H9 (cell line): ENCODE measurements around the gene OPTC. TPM values are rescaled to one million over a fixed set of nuclear protein-coding genes. Genes with fewer than 3 reads are reported as not detected.

Experiments
- DNase-seq: peaks from one replicate; pipeline ENCODE4 v3.0.0-alpha.2; 2017
- H2AFZ ChIP-seq: one replicate; pipeline ENCODE4 v1.6.1; 2013; ENCODE audit warnings: mild to moderate bottlenecking, low read length, control low read depth, moderate library complexity
- H2AK5ac ChIP-seq: 2 replicates; pipeline ENCODE4 v1.6.1; 2013; ENCODE audit warnings: low read length, control low read depth, mixed read lengths; ENCODE audit not compliant: insufficient read length
- H2BK120ac ChIP-seq: one replicate; pipeline ENCODE4 v1.6.1; 2013; ENCODE audit warnings: low read depth, mild to moderate bottlenecking, low read length, control low read depth, inconsistent platforms; ENCODE audit not compliant: poor library complexity, severe bottlenecking
- H2BK12ac ChIP-seq: 2 replicates; pipeline ENCODE4 v1.6.1; 2013; ENCODE audit warnings: low read length, control low read depth, mixed read lengths, low read depth; ENCODE audit not compliant: insufficient read length
- H2BK15ac ChIP-seq: 2 replicates; pipeline ENCODE4 v1.6.1; 2013; ENCODE audit warnings: low read depth, low read length, control low read depth
- H2BK20ac ChIP-seq: one replicate; pipeline ENCODE4 v1.6.1; 2013; ENCODE audit warnings: low read depth, mild to moderate bottlenecking, low read length, control low read depth, inconsistent platforms; ENCODE audit not compliant: poor library complexity, severe bottlenecking
- H2BK5ac ChIP-seq: 2 replicates; pipeline ENCODE4 v1.6.1; 2013; ENCODE audit warnings: low read length, control low read depth, mixed read lengths; ENCODE audit not compliant: insufficient read length
- H3K14ac ChIP-seq: 2 replicates; pipeline ENCODE4 v1.6.1; 2013; ENCODE audit warnings: low read length, control low read depth; ENCODE audit not compliant: insufficient read depth
- H3K18ac ChIP-seq: 2 replicates; pipeline ENCODE4 v1.6.1; 2013; ENCODE audit warnings: low read depth, mild to moderate bottlenecking, mixed read lengths, low read length, control low read depth; ENCODE audit not compliant: insufficient read length
- H3K23ac ChIP-seq: 2 replicates; pipeline ENCODE4 v1.6.1; 2013; ENCODE audit warnings: low read length, control low read depth, mixed read lengths, low read depth; ENCODE audit not compliant: insufficient read length
- H3K23me2 ChIP-seq: 2 replicates; pipeline ENCODE4 v1.6.1; 2013; ENCODE audit warnings: low read depth, mild to moderate bottlenecking, mixed read lengths, low read length, control low read depth; ENCODE audit not compliant: insufficient read length, poor library complexity, severe bottlenecking
- H3K27ac ChIP-seq: 2 replicates; pipeline ENCODE4 v1.5.1; 2013; ENCODE audit warnings: low read length, control low read depth, mixed read lengths, low read depth; ENCODE audit not compliant: insufficient read length
- H3K27me3 ChIP-seq: 2 replicates; pipeline ENCODE4 v1.6.1; 2013; ENCODE audit warnings: low read length, control low read depth, inconsistent platforms; ENCODE audit not compliant: insufficient read depth
- H3K4ac ChIP-seq: 2 replicates; pipeline ENCODE4 v1.6.1; 2013; ENCODE audit warnings: low read depth, mild to moderate bottlenecking, control low read depth, inconsistent platforms, low read length, moderate library complexity
- H3K4me1 ChIP-seq: 2 replicates; pipeline ENCODE4 v1.6.1; 2013; ENCODE audit warnings: low read length, control low read depth, inconsistent platforms; ENCODE audit not compliant: insufficient read depth
- H3K4me2 ChIP-seq: 2 replicates; pipeline ENCODE4 v1.6.1; 2013; ENCODE audit warnings: low read length, control low read depth, mixed read lengths; ENCODE audit not compliant: insufficient read length, insufficient read depth
- H3K56ac ChIP-seq: 2 replicates; pipeline ENCODE4 v1.6.1; 2013; ENCODE audit warnings: low read depth, mild to moderate bottlenecking, mixed read lengths, low read length, control low read depth; ENCODE audit not compliant: insufficient read length
- H3K79me1 ChIP-seq: 2 replicates; pipeline ENCODE4 v1.6.1; 2013; ENCODE audit warnings: low read depth, mild to moderate bottlenecking, moderate library complexity, low read length, control low read depth, inconsistent platforms; ENCODE audit not compliant: insufficient read depth, poor library complexity, severe bottlenecking
- H3K79me2 ChIP-seq: 2 replicates; pipeline ENCODE4 v1.6.1; 2013; ENCODE audit warnings: low read length, control low read depth, inconsistent platforms; ENCODE audit not compliant: insufficient read depth
- H3K9ac ChIP-seq: 2 replicates; pipeline ENCODE4 v1.6.1; 2013; ENCODE audit warnings: low read length, control low read depth, mixed read lengths; ENCODE audit not compliant: insufficient read length; ENCODE audit errors: extremely low read depth
- H3K9me3 ChIP-seq: one replicate; pipeline ENCODE4 v1.6.1; 2013; ENCODE audit warnings: low read depth, low read length, inconsistent platforms; ENCODE audit not compliant: control insufficient read depth
- H3T11ph ChIP-seq: one replicate; pipeline ENCODE4 v1.6.1; 2013; ENCODE audit warnings: mild to moderate bottlenecking, low read length, control low read depth, inconsistent platforms
- H4K20me1 ChIP-seq: one replicate; pipeline ENCODE4 v1.6.1; 2013; ENCODE audit not compliant: control insufficient read depth, insufficient read length, insufficient read depth
- H4K5ac ChIP-seq: 2 replicates; pipeline ENCODE4 v1.6.1; 2013; ENCODE audit warnings: low read depth, mild to moderate bottlenecking, mixed read lengths, low read length, control low read depth; ENCODE audit not compliant: insufficient read length
- H4K8ac ChIP-seq: replicated peaks from 2 replicates; pipeline ENCODE4 v1.6.1; 2013; ENCODE audit warnings: low read length, control low read depth, mixed read lengths, low read depth; ENCODE audit not compliant: insufficient read length
- H4K91ac ChIP-seq: 2 replicates; pipeline ENCODE4 v1.6.1; 2013; ENCODE audit warnings: low read depth, mild to moderate bottlenecking, moderate library complexity, mixed read lengths, low read length, control low read depth; ENCODE audit not compliant: insufficient read length
- H3K27ac Mint-ChIP-seq, 3 experiments: 2 replicates in 2 of 3; 3 replicates in 1 of 3; pipeline ENCODE4 v1.8.0; 2020 to 2021; ENCODE audit warnings: mixed read lengths in 3 of 3, mild to moderate bottlenecking in 1 of 3, moderate library complexity in 1 of 3
- H3K27me3 Mint-ChIP-seq: 2 replicates; pipeline ENCODE4 v1.8.0; 2021; ENCODE audit warnings: low read depth, mild to moderate bottlenecking, moderate library complexity, mixed read lengths
- H3K36me3 Mint-ChIP-seq, 3 experiments: 2 replicates in 2 of 3; 3 replicates in 1 of 3; pipeline ENCODE4 v1.8.0; 2020 to 2021; ENCODE audit warnings: low read depth in 3 of 3, mixed read lengths in 3 of 3; ENCODE audit not compliant: insufficient read depth in 1 of 3
- H3K4me1 Mint-ChIP-seq, 2 experiments: 2 replicates each; pipeline ENCODE4 v1.8.0; 2020; ENCODE audit warnings: mixed read lengths in 2 of 2
- H3K4me3 Mint-ChIP-seq, 2 experiments: 2 replicates in 1 of 2; 3 replicates in 1 of 2; pipeline ENCODE4 v1.8.0; 2020 to 2021; ENCODE audit warnings: mild to moderate bottlenecking in 2 of 2, mixed read lengths in 2 of 2, moderate library complexity in 1 of 2
- H3K9me3 Mint-ChIP-seq, 2 experiments: 2 replicates in 1 of 2; 3 replicates in 1 of 2; pipeline ENCODE4 v1.8.0; 2020; ENCODE audit warnings: mild to moderate bottlenecking in 2 of 2, mixed read lengths in 2 of 2, moderate library complexity in 1 of 2
- WGBS: extraction: QIAGEN DNeasy Blood & Tissue Kit; methylation state at CpG from one replicate; pipeline ENCODE4 v1.1.7; 2013; ENCODE audit warnings: missing lambda C conversion rate, low lambda C conversion rate, mixed read lengths; ENCODE audit not compliant: insufficient read length; ENCODE audit errors: extremely low coverage; 5-methylcytosine and 5-hydroxymethylcytosine counted together
- total RNA-seq: library from RNA; stranded (reverse); gene quantifications from 2 replicates; pipeline ENCODE4 v1.2.1, GENCODE V29; 2021
- TF ChIP-seq, protein P1 (sequence below): fragments of 200-600 bp; sonication (generic); conservative IDR thresholded peaks from 3 replicates; pipeline ENCODE4 v1.8.0; 2021; ENCODE audit warnings: antibody characterized with exemption, mild to moderate bottlenecking

OPTC gene
- total RNA-seq, 1 experiment from 2014 or later, result 1.1 TPM

DNA sequence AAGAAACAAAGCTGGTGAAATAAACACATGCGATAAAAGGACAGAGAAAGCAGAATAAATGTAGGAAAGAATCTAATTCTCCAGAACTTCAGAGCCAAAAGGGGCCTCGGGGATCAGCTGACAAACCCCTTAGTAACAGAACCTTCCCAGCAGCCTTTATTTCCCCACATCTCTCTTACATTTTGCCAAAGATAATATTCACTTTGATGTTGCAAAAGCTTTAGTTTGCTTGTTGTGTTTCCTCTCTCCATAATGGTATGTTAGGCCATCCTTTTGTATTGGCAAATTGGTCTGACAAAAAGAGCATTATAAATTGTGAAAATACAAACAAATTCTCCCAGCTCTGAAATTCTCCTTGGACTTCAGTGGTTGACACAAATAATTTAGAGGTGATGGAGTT is 54.9 kb downstream of the OPTC start:
- no peak overlapping the region for H3K9ac ChIP-seq
- H2BK20ac ChIP-seq, result no peak overlapping the region
- H2BK5ac ChIP-seq, result no peak overlapping the region
- no CpG with 5 or more reads among the region's 2 CpGs for WGBS
- no peak overlapping the region for H3K27ac ChIP-seq
- DNase-seq, result no peak
- H2AFZ ChIP-seq, result no peak overlapping the region
- H3K27me3 ChIP-seq, result no peaks in the 10 kb centered on the region
- Mint-ChIP-seq H3K27me3 (peaks cover 2% of the 10 kb centered on the region; the same call in 1 of the 2 replicates), H3K9me3 (no peaks in the 10 kb centered on the region), H3K4me1 (peaks cover 43 to 52% of the 10 kb centered on the region in 2 experiments), H3K4me3 (peak overlapping the region in 1 of 2 experiments; percentile 55; a peak in 1 of 5 replicates), H3K27ac (peak overlapping the region; percentile 18 to 94 (median 88); a peak in 6 of 7 replicates), H3K36me3 (no peaks in the 10 kb centered on the region)
- no peak overlapping the region for H3K56ac ChIP-seq
- no peak overlapping the region for H3T11ph ChIP-seq
- H3K23me2 ChIP-seq, result no peaks in the 10 kb centered on the region
- no peak overlapping the region for H4K91ac ChIP-seq
- no peak overlapping the region for H3K18ac ChIP-seq
- TF ChIP-seq, protein P1, sequence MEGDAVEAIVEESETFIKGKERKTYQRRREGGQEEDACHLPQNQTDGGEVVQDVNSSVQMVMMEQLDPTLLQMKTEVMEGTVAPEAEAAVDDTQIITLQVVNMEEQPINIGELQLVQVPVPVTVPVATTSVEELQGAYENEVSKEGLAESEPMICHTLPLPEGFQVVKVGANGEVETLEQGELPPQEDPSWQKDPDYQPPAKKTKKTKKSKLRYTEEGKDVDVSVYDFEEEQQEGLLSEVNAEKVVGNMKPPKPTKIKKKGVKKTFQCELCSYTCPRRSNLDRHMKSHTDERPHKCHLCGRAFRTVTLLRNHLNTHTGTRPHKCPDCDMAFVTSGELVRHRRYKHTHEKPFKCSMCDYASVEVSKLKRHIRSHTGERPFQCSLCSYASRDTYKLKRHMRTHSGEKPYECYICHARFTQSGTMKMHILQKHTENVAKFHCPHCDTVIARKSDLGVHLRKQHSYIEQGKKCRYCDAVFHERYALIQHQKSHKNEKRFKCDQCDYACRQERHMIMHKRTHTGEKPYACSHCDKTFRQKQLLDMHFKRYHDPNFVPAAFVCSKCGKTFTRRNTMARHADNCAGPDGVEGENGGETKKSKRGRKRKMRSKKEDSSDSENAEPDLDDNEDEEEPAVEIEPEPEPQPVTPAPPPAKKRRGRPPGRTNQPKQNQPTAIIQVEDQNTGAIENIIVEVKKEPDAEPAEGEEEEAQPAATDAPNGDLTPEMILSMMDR, result no peak
- H3K23ac ChIP-seq, result no peak overlapping the region
- H2BK120ac ChIP-seq, result no peak overlapping the region
- peaks cover 7% of the 10 kb centered on the region for H3K4me1 ChIP-seq
- H2BK15ac ChIP-seq, result no peak overlapping the region
- peak overlapping the region; percentile 36 for H3K4me2 ChIP-seq
- no peak overlapping the region for H4K5ac ChIP-seq
- H3K9me3 ChIP-seq, result no peaks in the 10 kb centered on the region
- no peaks in the 10 kb centered on the region for H3K79me1 ChIP-seq
- H2BK12ac ChIP-seq, result no peak overlapping the region
- no peak overlapping the region for H3K14ac ChIP-seq
- no peaks in the 10 kb centered on the region for H4K20me1 ChIP-seq
- H3K79me2 ChIP-seq, result no peaks in the 10 kb centered on the region
- H3K4ac ChIP-seq, result no peak overlapping the region
- H2AK5ac ChIP-seq, result no peak overlapping the region
- no peak overlapping the region for H4K8ac ChIP-seq
